HCEC 1CT (cell line): ENCODE data around the gene RHOXF2.
A peak's percentile ranks its signal among the peaks of the same experiment; 100 is the strongest.
"Not testable (repeated sequence)": the region's sequence is repeated elsewhere in the genome, so short reads cannot be mapped to it uniquely, and the experiment has no call there.

Experiments
- DNase-seq: peaks from one replicate; pipeline ENCODE4 v3.0.0-alpha.2; 2017

The RHOXF2 gene, protein sequence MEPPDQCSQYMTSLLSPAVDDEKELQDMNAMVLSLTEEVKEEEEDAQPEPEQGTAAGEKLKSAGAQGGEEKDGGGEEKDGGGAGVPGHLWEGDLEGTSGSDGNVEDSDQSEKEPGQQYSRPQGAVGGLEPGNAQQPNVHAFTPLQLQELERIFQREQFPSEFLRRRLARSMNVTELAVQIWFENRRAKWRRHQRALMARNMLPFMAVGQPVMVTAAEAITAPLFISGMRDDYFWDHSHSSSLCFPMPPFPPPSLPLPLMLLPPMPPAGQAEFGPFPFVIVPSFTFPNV

DNA sequence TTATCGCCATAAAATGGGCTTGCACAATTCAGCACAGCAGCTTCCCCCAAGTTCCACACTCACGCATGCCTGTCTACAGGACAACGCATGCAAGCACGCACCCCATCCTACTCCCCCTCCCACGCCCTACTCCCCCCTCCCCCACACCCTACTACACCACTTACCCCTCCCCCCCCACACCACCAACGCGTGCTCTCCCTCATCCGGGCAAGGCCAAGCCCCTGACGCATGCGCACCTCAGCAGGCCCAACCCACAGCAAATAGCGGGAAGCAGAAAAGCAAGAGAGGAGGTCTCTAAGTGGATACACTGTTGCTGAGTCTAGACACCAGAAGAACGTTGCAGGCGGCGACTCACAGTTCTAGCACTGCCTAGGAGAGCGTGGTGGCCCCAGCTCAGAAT is at the start of gene RHOXF2:
Gene RHOXF2 (plus strand): TSS at position 301 of the 400 bp plus-strand sequence. CDS start 138 bp downstream, outside the sequence.
- DNase-seq: not testable (repeated sequence)

DNA sequence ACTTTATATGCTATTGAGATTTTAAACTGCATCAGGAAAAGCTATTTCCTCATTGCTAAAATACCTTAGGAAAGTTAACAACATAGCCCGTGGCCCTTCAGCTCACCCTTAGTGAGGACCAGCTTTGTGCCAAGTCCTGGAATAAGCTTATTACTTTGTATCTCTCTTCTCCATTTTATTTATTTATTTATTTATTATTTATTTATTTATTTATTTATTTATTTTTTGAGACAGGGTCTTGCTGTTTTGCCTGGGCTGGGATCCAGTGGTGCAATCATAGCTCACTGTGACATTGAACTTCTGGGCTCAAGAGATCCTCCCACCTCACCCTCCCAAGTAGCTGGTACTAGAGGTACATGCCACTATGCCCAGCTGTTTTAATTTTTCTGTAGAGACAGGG is 49.0 kb upstream of the RHOXF2 start:
- no peak for DNase-seq

DNA sequence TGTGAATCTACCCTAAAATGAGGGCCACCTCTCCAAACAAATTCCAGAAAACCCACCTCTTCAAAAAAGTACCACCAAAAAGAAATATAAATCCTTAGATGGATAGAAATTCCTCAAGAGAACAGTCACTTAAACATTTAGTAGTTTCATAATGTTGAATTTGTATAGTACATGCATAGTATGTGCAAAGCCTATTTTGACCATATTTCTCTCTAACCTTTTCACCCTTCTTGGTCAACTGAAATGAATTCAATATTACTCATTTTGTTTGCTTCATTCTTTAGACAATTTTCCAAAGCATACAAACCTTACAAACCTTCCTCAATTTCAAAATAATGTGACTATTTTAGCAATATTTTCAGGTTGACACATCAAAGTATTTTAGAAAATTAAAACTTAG is 46.8 kb upstream of the RHOXF2 start:
- DNase-seq: peak; percentile 56

DNA sequence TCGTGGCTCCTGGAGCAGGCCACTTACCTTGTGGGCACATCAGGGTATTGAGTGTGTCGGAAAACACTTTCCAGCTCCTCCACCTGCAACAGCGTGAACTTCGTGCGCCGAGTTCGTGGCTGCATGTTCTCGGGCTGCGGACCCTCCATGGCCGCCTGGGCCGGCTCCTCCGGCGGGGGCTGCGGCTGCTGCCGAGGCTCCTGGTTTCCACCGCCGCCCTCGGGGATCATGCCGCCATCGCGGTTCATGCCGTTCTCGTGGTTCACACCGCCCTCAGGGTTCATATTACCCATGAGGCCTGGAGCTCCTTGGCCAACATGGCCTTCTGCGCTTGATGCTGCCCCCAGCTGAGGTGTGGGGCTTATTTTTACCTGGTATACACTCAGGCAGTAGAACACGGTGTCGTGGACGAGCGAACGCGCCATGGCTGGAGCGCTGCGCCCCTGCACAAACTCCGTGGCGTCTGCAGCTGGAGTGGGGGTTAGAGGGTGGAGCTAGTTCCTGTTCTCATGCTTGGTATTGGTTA is 42.9 kb upstream of the RHOXF2 start, which contains the start of gene RHOXF1:
Gene RHOXF1 (minus strand): TSS at position 476 of the 526 bp plus-strand sequence. CDS start 51 bp downstream, at position 425.
- no peak for DNase-seq

DNA sequence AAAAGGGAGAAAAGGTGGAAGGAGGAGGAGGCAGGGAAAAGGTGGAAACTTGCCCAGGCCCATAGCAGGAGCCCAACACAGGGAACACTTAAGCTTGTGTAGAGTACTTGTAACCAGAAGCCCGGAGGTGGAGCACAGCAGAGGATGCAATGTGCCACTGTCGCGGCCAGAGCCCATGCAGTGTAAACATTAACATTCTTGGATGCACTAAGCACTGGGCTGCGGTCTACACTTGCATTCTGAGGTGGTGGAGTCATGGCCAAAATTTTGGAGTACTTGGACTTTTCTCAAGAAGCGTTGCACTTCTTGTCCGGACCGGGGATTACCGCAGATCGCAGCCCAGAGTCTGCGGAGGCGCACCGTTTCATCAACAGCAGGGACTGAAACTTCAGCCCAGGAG is 38.2 kb upstream of the RHOXF2 start:
- peak; percentile 77 for DNase-seq

DNA sequence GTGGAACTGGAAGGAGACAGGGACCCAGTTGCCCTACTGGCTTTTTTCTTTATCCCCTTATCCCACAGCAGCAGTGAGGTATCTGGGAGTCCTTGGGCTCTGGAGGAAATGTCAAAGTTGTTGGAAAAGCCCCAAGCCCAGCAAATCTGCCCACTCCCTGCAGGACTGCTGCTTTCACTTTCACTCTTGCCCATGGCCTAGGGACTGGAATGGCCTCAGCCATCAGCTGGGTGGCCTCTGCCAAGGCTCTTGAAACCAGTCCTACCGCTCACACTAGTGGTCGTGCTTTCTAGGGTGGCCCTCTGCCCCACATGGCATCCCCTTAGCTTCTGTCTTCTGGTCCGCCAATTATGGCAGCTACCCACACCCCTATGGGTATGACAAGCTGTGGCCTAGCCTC is 33.0 kb upstream of the RHOXF2 start:
- DNase-seq: no peak

DNA sequence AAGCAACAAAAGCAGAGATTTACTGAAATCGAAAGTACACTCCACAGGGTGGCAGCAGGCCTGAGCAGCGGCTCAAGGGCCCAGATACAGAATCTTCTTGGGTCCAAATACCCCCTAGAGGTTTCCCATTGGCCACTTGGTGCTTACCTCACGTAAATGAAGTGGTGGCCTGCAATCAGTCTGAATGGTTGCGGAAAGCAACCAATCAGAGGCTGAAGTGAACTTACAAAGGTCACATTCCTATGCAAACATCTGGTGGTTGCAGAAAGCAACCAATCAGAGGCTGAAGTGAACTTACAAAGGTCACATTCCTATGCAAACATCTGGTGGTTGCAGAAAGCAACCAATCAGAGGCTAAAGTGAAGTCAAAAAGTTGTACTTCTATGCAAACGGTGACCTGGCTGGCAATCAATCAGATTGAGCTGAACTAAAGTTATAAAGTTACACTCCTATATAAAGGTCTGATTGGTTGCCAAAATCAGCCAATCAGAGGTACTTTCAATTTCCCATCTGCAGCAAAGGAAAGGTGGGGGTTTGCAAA is 30.0 kb upstream of the RHOXF2 start:
- DNase-seq: not testable (repeated sequence)

DNA sequence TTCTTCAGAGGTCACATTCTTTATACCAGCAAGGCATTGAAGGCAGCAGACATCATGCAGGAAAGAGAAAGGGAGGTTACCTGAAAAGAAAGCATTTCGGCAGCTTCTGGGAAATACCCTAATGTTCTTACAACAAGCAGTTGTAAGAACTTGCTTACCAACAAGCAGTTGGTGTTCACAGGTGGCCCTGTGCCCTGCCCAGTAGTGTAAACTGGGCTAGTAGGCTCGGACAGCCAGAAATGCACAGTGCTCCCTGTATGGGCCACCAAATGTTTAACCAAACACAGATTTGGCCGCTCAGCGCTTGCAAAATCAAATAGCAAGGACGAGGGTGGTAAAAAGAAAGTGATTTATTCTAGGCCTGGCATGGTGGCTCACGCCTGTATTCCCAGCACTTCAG is 22.3 kb upstream of the RHOXF2 start:
- DNase-seq: no peak

DNA sequence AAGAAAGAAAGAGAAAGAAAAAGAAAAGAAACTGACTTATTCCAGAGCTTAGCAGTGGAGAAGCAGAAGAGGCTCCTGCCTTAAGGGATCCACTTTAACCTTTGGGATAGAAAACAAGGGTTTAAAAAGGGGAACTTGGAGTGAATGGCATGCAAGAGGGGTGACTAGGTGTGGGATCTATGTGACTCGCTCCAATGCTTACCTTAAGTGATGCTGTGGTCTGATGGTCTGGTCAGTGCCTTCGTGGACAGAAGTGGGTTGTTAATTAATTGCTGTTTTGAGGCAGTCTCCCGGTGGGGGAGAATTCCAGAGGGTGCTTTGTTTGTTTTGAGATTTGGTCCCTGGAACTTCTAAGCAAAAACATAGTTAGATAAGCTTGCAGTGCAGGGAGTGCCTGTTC is 21.6 kb upstream of the RHOXF2 start:
- DNase-seq: no peak

DNA sequence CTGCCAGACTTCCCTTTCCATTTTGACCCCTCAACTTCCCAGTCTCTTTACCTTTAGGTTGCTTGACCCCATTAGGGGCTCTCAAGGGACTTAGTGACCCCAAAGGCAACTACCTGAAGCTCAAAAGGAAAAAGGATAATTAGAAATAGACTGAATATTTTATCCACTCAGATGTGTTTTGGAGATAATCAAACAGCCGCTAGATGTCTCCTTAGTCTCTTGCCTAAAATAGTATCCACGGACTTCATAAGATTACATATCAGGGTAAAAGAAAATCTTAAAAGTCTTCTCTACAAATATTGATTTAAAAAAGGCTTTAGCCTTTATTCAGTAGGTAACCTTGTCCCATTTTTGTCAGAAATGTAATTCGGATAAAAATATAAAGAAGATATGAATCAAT is 21.0 kb upstream of the RHOXF2 start:
- no peak for DNase-seq

DNA sequence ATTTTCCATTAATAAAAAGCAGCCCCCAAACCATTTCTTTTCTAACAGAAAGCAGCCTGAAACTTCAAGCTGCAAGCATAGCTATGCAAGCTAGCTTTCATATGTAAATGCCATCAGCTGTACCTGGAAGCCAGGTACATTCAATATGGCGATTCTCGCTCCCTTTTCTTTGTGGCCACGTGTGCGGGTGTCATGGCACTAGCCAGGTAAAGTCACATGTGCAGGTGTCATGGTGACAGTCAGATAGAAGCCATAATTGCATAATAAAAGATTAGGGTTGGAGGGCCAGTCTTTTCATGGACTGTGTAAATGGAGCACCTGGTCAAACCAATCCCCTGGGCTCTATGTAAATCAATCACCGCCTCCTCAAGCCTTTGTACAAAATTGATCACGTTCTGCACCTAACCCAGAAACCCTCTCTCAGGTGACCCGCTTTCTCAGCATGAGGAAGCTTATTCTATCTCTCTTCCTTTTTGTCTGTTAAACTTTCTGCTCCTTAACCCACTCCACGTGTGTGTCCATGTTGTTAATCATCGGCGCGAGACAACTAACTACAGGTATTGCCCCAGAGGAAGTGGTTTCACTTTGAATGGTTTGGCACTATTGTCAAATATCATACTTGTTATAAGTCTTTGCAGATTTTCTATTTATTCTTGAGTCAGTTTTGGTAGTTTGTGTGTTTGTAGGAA is 18.0 kb upstream of the RHOXF2 start:
- DNase-seq: no peak

DNA sequence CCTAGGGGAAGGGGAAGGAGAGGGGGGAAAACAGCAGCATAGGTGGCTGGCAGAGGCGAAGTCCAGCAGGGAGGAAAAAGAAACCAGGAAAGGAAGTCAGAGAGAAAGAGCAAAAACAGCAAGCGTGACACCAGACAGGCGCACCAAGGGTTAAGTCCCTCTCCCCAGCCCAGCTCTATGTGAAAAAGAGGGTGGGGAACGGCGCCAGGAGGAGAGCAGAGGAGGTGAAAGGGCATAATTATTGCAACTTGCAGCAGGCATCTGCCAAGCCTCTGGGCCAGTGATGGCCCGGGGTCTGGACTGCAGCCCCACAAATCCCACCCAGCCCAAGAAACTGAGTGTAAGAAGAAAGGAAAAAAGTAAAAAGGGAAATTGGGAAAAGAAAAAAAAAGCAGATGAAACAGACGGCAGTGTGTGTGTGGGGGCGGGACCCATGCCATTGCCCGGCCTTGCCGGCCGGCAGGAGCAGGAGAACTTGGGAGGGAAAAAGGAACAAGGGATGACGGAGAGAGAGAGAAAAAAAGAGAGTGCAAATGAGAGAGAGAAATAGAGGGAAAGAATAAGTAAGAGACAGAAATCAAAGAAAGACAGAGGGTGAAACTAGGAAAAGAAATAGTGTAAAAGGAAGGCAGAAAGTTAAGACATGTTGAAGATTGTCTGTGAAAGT is 14.1 kb upstream of the RHOXF2 start:
- DNase-seq: no peak

DNA sequence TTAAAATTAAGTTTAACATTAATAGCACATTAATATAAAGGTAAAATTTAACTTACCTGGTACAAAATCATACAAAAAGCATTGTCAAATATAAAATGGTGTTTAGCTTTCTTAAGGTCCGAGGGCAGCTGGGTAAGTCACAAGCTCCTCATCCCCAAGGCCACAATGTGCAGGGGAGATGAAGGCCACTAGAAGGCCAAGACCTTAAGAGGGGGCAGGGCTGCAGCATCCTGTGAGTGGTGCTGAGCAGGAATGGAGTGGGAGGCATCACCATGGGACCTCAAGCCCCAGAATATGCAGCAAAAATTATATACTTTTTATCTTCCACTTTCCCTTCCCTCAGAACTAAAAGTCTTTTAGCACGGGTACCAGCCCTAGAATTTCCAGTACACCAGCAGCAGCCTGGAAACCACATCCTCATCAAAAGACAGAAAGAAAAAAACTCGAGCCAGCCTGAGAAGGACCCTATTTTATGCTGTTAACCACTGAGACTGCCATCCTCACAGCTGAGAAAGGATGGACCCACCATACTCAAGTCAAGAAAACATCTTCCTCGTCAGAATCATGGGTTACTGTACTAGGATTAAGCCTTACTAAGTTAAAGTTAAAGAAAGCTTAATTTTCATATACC is 13.0 kb upstream of the RHOXF2 start:
- no peak for DNase-seq

DNA sequence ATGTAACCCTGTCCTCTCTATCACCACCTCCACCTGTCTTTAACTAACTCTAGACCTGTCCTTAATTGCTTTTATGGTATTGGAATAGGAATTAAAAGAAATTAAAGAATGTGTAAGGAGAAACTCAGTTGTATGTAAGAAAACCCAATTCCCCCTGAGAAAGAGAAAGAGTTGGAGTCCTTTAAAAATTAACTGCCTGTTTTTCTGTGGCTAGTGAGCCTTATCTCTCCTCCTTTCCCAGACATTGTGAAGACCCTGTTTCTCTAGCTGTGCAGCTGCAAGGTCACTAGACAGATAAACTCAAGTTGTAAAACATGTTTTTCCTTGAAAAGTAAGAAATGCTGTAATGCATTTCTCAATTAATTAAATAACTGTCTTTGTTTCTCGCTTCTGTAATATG is 12.1 kb upstream of the RHOXF2 start:
- not testable (repeated sequence) for DNase-seq

DNA sequence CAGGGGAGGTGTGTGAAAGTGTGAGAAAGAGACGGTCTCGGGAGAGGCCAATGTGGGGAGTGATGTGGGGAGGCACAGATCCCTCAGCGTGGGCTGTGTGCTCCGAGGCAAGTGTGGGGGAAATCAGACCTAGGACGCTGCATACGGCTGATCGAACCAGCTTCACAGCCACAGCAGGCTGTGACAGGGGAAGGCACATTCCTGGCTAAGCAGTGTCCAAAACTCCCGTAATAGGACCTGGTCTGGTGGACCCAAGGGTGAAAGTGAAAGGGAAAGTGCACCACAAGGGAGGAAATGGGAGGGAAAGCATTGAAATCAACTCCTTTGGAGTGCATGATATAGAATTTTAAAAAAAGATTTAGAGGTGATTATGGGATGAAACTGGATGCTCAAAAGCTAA is 10.9 kb upstream of the RHOXF2 start:
- no peak for DNase-seq

DNA sequence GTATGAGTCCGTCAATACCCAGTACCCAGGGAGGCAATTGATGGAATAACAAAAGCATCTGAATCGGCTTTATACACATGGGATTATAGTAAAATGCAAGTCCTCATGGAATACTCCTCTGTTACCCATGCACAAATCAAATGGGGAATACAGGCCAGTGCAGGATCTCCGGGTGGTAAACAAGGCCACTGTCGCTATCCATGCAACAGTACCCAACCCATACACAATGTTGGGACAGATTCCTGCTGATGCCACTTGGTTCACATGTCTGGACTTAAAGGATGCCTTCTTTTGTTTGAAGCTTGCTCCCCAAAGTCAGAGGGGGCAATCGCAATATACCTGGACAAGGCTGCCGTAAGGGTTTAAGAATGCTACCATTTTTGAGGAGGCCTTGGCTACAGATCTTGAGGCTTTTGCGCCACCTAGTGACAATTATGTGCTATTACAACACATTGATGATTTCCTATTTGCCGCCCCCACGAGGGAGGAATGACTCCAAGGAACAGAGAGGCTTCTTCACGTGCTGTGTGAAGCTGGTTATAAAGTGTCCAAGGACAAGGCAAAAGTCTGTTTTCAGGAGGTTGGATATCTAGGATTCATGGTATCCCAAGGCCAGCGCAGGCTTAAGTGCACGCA is 8.2 kb upstream of the RHOXF2 start:
- not testable (repeated sequence) for DNase-seq

DNA sequence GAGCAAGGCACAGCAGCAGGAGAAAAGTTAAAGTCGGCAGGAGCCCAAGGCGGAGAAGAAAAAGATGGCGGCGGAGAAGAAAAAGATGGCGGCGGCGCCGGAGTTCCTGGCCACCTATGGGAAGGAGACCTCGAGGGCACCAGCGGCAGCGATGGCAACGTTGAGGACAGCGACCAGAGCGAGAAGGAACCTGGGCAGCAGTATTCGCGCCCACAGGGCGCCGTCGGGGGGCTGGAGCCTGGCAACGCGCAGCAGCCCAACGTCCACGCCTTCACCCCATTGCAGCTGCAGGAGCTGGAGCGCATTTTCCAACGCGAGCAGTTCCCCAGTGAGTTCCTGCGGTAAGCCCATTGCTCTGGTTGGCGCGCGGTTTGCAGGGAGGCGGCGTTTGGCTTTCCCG is 673 bp downstream of the RHOXF2 start:
- not testable (repeated sequence) for DNase-seq

DNA sequence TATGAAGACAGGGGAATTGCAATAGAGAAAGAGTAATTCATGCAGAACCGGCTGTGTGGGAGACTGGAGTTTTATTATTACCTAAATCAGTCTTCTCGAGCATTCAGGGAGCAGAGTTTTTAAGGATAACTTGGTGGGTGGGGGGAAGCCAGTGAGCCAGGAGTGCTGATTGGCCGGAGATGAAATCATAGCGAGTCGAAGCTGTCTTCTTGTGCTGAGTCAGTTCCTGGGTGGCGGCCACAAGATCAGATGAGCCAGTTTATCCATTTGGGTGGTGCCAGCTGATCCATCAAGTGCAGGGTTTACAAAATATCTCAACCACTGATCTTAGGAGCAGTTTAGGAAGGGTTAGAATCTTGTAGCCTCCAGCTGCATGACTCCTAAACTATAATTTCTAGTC is 34.8 kb downstream of the RHOXF2 start:
- not testable (repeated sequence) for DNase-seq

DNA sequence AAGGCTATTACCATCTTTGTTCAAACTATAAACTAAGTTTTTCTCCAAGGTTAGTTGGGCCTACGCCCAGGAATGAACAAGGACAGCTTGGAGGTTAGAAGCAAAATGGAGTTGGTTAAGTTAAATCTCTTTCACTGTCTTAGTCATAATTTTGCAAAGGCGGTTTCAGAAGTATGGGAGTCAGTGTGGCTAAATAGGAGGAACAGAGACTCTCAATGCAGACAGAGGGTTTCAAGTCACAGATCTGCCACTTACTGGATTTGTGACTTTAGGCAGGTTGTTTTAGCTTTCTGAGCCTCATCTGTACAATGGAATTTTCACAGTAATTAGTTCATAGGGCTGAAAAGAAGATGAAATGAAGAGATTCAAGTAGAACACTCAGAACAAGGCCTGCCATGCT is 35.3 kb downstream of the RHOXF2 start:
- not testable (repeated sequence) for DNase-seq

DNA sequence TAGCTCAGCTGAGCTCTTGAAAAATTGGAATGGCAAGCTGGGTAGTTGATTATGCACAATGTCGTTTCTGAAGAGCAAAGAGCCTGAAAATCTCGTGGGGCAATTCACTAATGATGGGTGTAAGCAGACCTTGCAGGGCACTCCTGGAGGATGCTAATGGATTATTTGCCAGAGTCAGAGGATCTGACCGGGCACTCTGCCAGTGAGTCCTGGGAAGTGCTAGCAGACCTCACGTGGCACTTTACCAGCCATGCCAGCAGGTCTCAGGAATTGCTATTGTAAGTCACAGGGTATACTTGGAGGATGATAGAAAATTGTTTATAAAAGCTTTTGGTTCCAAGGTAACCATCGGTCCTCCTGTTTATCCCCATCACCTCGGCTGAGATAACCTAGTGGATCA is 37.4 kb downstream of the RHOXF2 start:
- DNase-seq: not testable (repeated sequence)

DNA sequence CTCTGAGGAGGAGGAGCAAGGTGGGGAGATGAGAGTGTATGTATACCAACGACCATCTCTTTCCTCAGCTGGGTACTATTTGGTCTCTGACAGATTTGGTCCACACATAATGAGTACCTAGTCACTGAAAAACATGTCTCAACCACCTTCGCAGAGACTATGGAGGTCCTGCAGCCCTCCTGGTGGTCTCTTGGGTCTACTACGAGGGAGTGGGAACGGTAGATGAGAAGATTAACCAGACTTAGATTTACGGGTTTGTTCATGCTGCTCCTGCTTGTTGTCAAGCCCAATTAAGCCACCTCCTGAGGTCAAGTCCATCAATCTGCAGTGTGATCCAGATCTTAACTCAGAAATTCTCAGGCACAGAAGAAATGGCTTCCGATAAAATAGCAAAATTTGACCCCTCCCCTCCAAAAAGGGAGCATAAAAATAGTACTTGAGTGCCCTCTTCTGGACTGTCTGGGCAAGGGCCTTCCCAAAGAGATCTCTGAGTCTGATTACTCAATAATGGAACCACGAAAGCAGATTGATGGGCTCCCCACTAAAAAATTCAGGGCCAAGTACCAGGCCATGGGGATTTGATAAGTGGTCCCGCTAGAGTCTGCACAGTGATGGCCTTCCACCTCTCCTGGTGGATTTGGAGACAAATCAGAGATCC is 38.3 kb downstream of the RHOXF2 start:
- not testable (repeated sequence) for DNase-seq

DNA sequence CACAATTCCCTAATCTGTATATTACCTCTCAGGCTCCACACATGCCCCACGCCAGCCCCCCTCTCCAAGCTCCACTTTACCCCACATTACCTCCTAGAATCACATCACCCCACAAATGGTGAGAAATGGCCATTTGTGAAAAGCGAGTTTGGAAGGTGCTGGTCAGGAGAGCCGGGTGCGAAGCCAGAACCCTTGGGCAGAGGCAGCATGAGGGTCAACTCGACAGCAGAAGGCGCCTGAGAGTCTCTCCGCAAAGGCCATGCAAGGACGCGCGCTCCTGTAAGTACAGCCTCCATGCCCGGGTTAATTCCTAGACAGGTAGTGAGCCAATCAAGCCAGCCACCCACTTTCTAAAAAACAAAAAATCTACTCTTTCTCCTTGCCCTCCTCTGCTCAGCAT is 42.4 kb downstream of the RHOXF2 start:
- DNase-seq: no peak
